HG03139 (cell line): ENCODE measurements around the gene CCIN.

Experiments
- ATAC-seq: cut with Tn5 transposase; IDR thresholded peaks from one replicate; pipeline ENCODE4 v1.9.1; 2021; ENCODE audit not compliant: unreplicated experiment

CCIN gene

GRCh38 chr9:36189976-36190375, 20.8 kb downstream of the CCIN start:
- no peak for ATAC-seq

- ATAC-seq = peak; percentile 93
Measured at GRCh38 chr9:36190388-36191289, 21.5 kb downstream of the CCIN start, which contains the start of gene CLTA. Gene CLTA (plus strand): TSS chr9:36190921. CDS start chr9:36191057, 136 bp downstream.

GRCh38 chr9:36191290-36191645, 22.1 kb downstream of the CCIN start:
- no peak for ATAC-seq

- ATAC-seq = no peak
Measured at GRCh38 chr9:36191686-36192085, 22.5 kb downstream of the CCIN start.

- no peak for ATAC-seq
Measured at GRCh38 chr9:36192196-36192595, 23.0 kb downstream of the CCIN start.

GRCh38 chr9:36193023-36193422, 23.8 kb downstream of the CCIN start:
- no peak for ATAC-seq

- no peak for ATAC-seq
Measured at GRCh38 chr9:36194326-36195000, 25.3 kb downstream of the CCIN start.

GRCh38 chr9:36204906-36205547, 35.8 kb downstream of the CCIN start:
- no peak for ATAC-seq

- ATAC-seq = no peak
Measured at GRCh38 chr9:36207016-36207415, 37.8 kb downstream of the CCIN start.

- no peak for ATAC-seq
Measured at GRCh38 chr9:36207546-36208012, 38.4 kb downstream of the CCIN start.

GRCh38 chr9:36208521-36209253, 39.5 kb downstream of the CCIN start:
- ATAC-seq = no peak

GRCh38 chr9:36210722-36211121, 41.5 kb downstream of the CCIN start:
- no peak for ATAC-seq

GRCh38 chr9:36211510-36211909, 42.3 kb downstream of the CCIN start:
- no peak for ATAC-seq

- no peak for ATAC-seq
Measured at GRCh38 chr9:36213387-36213786, 44.2 kb downstream of the CCIN start.

GRCh38 chr9:36213989-36214388, 44.8 kb downstream of the CCIN start:
- no peak for ATAC-seq

GRCh38 chr9:36214571-36214970, 45.4 kb downstream of the CCIN start:
- no peak for ATAC-seq

- no peak for ATAC-seq
Measured at GRCh38 chr9:36217256-36217968, 48.2 kb downstream of the CCIN start.

- ATAC-seq = no peak
Measured at GRCh38 chr9:36218011-36218410, 48.8 kb downstream of the CCIN start.

- no peak for ATAC-seq
Measured at GRCh38 chr9:36218411-36218901, 49.3 kb downstream of the CCIN start.
